HCT116 (cell line): ENCODE measurements around the gene NEUROD2.

Experiments
- CEBPB ChIP-seq: IDR thresholded peaks from 2 replicates; pipeline ENCODE4 v1.6.1; 2012; ENCODE audit warnings: low read depth
- EGR1 ChIP-seq: IDR thresholded peaks from 2 replicates; pipeline ENCODE4 v1.6.1; 2012; ENCODE audit warnings: low read depth
- EZH2 ChIP-seq: fragments of 200-600 bp; sonication (generic); IDR thresholded peaks from 2 replicates; pipeline ENCODE4 v1.6.1; 2017; ENCODE audit warnings: antibody characterized with exemption, mixed run types
- FOSL1 ChIP-seq: IDR thresholded peaks from 2 replicates; pipeline ENCODE4 v1.6.1; 2012; ENCODE audit warnings: low read depth
- JUND ChIP-seq: IDR thresholded peaks from 2 replicates; pipeline ENCODE4 v1.6.1; 2012
- POLR2A ChIP-seq: IDR thresholded peaks from 2 replicates; pipeline ENCODE4 v1.7.0; 2011; ENCODE audit warnings: borderline replicate concordance; ENCODE audit not compliant: insufficient read depth, insufficient read length; ENCODE audit errors: extremely low read depth
- POLR2AphosphoS5 ChIP-seq: IDR thresholded peaks from 2 replicates; pipeline ENCODE4 v1.6.1; 2011; ENCODE audit warnings: mild to moderate bottlenecking, low read depth, low read length, moderate library complexity
- SIN3A ChIP-seq: IDR thresholded peaks from 2 replicates; pipeline ENCODE4 v1.6.1; 2012; ENCODE audit warnings: low read depth
- ZFX ChIP-seq: fragments of 450-650 bp; IDR thresholded peaks from 2 replicates; pipeline ENCODE4 v1.6.1; 2017
- ZNF274 ChIP-seq: fragments of 200-500 bp; sonication (Bioruptor generic); IDR thresholded peaks from 2 replicates; pipeline ENCODE4 v1.6.1; 2014; ENCODE audit warnings: mild to moderate bottlenecking, low read depth, low read length, inconsistent platforms
- TF ChIP-seq, protein P1 (sequence below): IDR thresholded peaks from 2 replicates; pipeline ENCODE4 v1.6.1; 2012; ENCODE audit warnings: low read depth
- TF ChIP-seq, protein P2 (sequence below), 3 experiments: fragments of 200-600 bp in 1 of 3; sonication (generic) in 1 of 3; IDR thresholded peaks in 2 of 3; conservative IDR thresholded peaks in 1 of 3; 2 replicates each; pipeline ENCODE4 v1.5.1; 2012 to 2017; ENCODE audit warnings: low read depth in 2 of 3, low read length in 2 of 3, antibody characterized with exemption in 1 of 3, borderline replicate concordance in 1 of 3, control low read depth in 1 of 3, mild to moderate bottlenecking in 1 of 3, mixed read lengths in 1 of 3, mixed run types in 1 of 3, moderate library complexity in 1 of 3; ENCODE audit not compliant: insufficient read depth in 1 of 3
- TF ChIP-seq, protein P3 (sequence below): IDR thresholded peaks from 2 replicates; pipeline ENCODE4 v1.6.1; 2011; ENCODE audit warnings: mild to moderate bottlenecking, low read length, moderate library complexity; ENCODE audit not compliant: insufficient replicate concordance; ENCODE audit errors: extremely low read depth

DNA sequence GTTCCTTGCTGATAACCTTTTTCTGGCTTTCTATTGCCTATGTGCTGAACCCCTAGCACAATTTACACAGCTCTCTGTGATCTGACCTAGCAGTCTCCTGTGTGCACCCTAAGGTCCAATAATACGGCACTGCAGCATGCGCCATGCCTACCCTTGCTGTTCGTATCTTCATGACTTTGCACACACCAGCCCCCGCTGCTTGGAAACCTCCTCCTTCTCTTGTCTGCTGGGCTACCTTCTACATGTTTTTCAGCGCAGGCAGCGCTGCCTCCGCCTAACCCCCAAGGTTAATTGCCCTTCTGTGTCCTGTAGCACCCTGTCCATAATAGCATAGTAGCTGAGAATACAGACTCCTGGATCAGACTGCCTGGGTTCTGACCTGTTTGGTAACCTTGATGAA is 30.6 kb upstream of the NEUROD2 start:
- TF ChIP-seq, protein P1, sequence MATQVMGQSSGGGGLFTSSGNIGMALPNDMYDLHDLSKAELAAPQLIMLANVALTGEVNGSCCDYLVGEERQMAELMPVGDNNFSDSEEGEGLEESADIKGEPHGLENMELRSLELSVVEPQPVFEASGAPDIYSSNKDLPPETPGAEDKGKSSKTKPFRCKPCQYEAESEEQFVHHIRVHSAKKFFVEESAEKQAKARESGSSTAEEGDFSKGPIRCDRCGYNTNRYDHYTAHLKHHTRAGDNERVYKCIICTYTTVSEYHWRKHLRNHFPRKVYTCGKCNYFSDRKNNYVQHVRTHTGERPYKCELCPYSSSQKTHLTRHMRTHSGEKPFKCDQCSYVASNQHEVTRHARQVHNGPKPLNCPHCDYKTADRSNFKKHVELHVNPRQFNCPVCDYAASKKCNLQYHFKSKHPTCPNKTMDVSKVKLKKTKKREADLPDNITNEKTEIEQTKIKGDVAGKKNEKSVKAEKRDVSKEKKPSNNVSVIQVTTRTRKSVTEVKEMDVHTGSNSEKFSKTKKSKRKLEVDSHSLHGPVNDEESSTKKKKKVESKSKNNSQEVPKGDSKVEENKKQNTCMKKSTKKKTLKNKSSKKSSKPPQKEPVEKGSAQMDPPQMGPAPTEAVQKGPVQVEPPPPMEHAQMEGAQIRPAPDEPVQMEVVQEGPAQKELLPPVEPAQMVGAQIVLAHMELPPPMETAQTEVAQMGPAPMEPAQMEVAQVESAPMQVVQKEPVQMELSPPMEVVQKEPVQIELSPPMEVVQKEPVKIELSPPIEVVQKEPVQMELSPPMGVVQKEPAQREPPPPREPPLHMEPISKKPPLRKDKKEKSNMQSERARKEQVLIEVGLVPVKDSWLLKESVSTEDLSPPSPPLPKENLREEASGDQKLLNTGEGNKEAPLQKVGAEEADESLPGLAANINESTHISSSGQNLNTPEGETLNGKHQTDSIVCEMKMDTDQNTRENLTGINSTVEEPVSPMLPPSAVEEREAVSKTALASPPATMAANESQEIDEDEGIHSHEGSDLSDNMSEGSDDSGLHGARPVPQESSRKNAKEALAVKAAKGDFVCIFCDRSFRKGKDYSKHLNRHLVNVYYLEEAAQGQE = no peak
- TF ChIP-seq, protein P2, sequence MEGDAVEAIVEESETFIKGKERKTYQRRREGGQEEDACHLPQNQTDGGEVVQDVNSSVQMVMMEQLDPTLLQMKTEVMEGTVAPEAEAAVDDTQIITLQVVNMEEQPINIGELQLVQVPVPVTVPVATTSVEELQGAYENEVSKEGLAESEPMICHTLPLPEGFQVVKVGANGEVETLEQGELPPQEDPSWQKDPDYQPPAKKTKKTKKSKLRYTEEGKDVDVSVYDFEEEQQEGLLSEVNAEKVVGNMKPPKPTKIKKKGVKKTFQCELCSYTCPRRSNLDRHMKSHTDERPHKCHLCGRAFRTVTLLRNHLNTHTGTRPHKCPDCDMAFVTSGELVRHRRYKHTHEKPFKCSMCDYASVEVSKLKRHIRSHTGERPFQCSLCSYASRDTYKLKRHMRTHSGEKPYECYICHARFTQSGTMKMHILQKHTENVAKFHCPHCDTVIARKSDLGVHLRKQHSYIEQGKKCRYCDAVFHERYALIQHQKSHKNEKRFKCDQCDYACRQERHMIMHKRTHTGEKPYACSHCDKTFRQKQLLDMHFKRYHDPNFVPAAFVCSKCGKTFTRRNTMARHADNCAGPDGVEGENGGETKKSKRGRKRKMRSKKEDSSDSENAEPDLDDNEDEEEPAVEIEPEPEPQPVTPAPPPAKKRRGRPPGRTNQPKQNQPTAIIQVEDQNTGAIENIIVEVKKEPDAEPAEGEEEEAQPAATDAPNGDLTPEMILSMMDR (IDR thresholded peaks at IDR 0.05 in 2 of 3, conservative IDR thresholded peaks at IDR 0.05 in 1 of 3; ENCODE audit: borderline replicate concordance in 1 of 3, insufficient read depth in 1 of 3, low read depth in 2 of 3, low read length in 2 of 3) = no peak
- TF ChIP-seq EGR1 = no peak
- TF ChIP-seq EZH2 = no peak
- TF ChIP-seq POLR2AphosphoS5 = no peak
- no peak for TF ChIP-seq ZFX
- TF ChIP-seq, protein P3, sequence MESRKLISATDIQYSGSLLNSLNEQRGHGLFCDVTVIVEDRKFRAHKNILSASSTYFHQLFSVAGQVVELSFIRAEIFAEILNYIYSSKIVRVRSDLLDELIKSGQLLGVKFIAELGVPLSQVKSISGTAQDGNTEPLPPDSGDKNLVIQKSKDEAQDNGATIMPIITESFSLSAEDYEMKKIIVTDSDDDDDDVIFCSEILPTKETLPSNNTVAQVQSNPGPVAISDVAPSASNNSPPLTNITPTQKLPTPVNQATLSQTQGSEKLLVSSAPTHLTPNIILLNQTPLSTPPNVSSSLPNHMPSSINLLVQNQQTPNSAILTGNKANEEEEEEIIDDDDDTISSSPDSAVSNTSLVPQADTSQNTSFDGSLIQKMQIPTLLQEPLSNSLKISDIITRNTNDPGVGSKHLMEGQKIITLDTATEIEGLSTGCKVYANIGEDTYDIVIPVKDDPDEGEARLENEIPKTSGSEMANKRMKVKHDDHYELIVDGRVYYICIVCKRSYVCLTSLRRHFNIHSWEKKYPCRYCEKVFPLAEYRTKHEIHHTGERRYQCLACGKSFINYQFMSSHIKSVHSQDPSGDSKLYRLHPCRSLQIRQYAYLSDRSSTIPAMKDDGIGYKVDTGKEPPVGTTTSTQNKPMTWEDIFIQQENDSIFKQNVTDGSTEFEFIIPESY = no peak
- no peak for TF ChIP-seq POLR2A
- TF ChIP-seq ZNF274 = no peak
- no peak for TF ChIP-seq FOSL1
- TF ChIP-seq SIN3A = no peak
- TF ChIP-seq JUND = no peak
- no peak for TF ChIP-seq CEBPB
